VCaP (cell line): ENCODE measurements around the gene BRAT1.
A peak's percentile ranks its signal among the peaks of the same experiment; 100 is the strongest.

Experiments used
- H3K27ac ChIP-seq: fragments of 450-650 bp; 2 replicates; pipeline ENCODE4 v1.5.1; 2017
- TF ChIP-seq, protein P1 (sequence below): fragments of 450-650 bp; conservative IDR thresholded peaks from 2 replicates; pipeline ENCODE4 v1.5.1; 2017; ENCODE audit warnings: mild to moderate bottlenecking, moderate library complexity

Gene BRAT1

DNA sequence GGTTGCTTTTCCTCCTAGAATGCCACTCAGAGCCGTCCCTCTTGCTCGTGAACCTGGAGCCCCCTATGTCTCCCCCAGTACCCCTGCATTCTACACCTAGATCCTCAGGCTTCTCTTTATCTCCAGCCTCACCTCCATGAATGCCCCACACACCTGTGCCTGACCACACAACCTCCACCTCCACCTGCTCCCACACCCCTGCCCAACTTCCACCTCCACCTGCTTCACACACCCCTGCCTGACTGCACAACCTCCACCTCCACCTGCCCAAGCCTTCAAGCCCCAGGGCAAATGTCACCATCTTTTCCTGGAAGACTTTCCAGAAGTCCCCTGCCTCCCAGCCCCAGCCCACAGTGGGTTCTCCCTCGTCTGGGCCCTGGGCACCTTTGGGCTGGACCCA lies 42.6 kb downstream of the BRAT1 start:
- peak overlapping the region; percentile 99 for H3K27ac ChIP-seq
- TF ChIP-seq, protein P1, sequence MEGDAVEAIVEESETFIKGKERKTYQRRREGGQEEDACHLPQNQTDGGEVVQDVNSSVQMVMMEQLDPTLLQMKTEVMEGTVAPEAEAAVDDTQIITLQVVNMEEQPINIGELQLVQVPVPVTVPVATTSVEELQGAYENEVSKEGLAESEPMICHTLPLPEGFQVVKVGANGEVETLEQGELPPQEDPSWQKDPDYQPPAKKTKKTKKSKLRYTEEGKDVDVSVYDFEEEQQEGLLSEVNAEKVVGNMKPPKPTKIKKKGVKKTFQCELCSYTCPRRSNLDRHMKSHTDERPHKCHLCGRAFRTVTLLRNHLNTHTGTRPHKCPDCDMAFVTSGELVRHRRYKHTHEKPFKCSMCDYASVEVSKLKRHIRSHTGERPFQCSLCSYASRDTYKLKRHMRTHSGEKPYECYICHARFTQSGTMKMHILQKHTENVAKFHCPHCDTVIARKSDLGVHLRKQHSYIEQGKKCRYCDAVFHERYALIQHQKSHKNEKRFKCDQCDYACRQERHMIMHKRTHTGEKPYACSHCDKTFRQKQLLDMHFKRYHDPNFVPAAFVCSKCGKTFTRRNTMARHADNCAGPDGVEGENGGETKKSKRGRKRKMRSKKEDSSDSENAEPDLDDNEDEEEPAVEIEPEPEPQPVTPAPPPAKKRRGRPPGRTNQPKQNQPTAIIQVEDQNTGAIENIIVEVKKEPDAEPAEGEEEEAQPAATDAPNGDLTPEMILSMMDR: no peak

- peak overlapping the region; percentile 99 for H3K27ac ChIP-seq
- TF ChIP-seq, protein P1: no peak
Measured at GRCh38 chr7:2512179-2512661, 43.1 kb downstream of the BRAT1 start.

- peak overlapping the region; percentile 99 for H3K27ac ChIP-seq
- TF ChIP-seq, protein P1: no peak
Measured at GRCh38 chr7:2511769-2512168, 43.6 kb downstream of the BRAT1 start.

DNA sequence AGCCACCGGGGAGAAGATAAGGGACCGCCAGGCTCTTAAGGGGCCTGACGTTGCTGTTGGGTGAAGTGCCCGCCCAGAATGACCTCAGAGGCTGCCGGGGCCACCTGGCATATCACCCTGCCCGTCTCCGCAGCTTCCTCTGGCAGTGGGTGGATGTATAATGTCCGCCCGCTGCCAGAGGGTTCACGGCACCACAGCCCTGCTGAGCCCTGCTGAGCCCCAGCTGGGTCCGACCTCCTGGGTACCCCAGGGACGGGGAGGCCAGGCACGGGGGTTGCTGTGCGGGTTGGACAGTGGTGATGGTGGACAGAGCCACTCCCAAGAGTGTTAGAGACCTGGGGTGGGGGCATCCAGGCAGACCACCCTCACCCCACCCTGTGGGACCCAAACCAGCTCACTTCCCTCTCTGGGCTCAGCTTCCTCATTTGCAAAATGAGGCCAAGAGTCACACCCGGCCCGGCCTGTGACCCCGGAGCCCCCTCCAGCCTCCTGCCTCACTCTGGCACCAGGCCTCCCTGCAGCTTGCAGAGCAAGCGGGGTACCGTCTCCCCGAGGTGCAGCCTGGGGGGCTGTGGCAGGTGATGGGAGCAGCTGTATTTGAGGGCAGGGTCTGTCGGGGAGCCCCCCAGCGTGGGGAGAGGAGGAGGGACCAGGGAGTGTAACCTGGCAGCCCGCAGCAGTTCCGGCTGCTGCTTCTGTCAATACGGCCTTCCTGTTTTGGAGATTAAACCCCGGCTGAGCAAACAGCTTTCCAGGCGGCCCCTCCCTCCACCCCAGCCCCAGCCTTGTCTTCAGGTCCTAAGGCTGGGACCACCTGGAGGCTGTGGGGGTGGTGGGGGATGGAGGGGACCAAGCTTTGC lies 44.2 kb downstream of the BRAT1 start:
- peak overlapping the region; percentile 99 for H3K27ac ChIP-seq
- TF ChIP-seq, protein P1: no peak

DNA sequence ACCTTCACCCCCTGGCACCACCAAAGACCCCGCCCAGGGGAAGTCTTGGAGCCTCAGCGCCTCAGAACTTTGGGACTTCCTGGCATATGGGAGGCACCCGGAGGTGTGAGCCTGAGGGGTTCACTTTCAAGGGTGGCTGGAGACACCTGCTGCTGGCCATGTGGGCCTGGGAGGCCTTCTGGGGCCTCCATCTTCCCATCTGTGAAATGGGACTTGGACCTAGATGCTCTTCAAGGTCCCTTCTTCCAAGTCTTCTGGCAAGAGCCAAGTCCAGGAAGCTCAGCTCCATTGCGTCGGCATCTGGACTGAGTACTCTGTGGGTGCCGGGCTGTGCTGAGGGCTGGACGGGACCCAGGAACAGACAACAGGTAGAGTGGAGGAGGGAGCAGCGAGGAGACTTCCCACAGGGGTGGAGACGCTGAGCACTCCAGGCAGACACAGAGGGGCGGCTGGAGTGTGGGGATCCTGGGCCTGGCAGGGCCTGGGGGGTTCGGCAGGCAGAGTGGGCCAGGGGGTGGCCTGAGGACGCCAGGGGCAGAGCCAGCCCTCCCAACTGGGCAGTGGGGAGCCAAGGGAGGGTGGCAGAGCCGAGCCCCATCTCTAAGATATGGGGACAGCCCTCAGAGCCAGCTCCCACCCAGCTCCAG lies 45.1 kb downstream of the BRAT1 start:
- TF ChIP-seq, protein P1: no peak
- H3K27ac ChIP-seq: peak overlapping the region; percentile 99

DNA sequence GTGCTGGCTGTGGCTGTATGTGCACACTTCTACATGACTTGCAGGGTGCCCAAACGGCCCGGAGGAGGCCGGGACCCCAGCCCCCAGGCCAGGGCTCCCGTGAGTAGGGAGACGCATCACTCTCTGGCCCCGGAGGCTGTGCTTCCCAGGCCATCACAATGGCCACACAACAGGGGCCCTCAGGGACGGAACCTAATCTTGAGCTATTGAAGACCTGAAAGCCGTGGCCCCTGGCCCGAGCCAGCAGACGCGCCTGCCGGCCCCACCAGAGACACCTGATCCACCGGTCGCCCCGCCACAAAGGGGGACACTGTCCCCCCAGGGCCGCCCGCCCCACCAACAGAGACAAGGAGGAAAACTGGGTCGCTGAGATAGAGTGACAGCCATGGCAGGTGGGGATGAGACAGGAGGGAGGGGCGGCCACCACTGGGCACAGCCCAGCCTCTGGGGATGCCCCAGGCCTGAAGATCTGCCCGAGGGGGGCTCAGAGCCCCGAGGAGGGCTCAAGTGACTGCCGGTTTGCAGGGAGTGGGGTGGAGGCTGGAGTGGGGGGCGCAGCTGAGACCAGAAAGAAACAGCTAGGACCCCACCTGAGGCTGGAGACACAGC lies 45.9 kb downstream of the BRAT1 start:
- TF ChIP-seq, protein P1: no peak
- H3K27ac ChIP-seq: peak overlapping the region; percentile 99
